Stimulated activated naive CD4-positive, alpha-beta T cell treated with Interleukin-2 at 50 U/mL for 16 hours (primary cell): Measurements from ENCODE around the gene CNTFR.

ENCODE experiments used
- DNase-seq: peaks from one replicate; lab custom pipeline; 2025; lab: John Stamatoyannopoulos, UW

CNTFR gene

GRCh38 chr9:34590381-34591247, 1.1 kb upstream of the CNTFR start:
- DNase-seq, result no peak

- DNase-seq, result no peak
These were observed 571 bp downstream of the CNTFR start for GRCh38 chr9:34588671-34589635.

- DNase-seq, result no peak
These were observed 2.3 kb downstream of the CNTFR start for GRCh38 chr9:34587271-34587670.

- no peak for DNase-seq
These were observed 3.4 kb downstream of the CNTFR start for GRCh38 chr9:34585946-34586669.

GRCh38 chr9:34584970-34585369, 4.6 kb downstream of the CNTFR start:
- no peak for DNase-seq

- DNase-seq, result no peak
These were observed 6.7 kb downstream of the CNTFR start for GRCh38 chr9:34582787-34583186.

- DNase-seq, result no peak
These were observed 8.2 kb downstream of the CNTFR start for GRCh38 chr9:34581318-34581717.

- no peak for DNase-seq
These were observed 9.2 kb downstream of the CNTFR start for GRCh38 chr9:34580358-34580757.

GRCh38 chr9:34579808-34580163, 9.7 kb downstream of the CNTFR start:
- no peak for DNase-seq

- no peak for DNase-seq
These were observed 10.3 kb downstream of the CNTFR start for GRCh38 chr9:34579104-34579807.

GRCh38 chr9:34578241-34579103, 11.1 kb downstream of the CNTFR start:
- DNase-seq, result no peak

- DNase-seq, result no peak
These were observed 11.9 kb downstream of the CNTFR start for GRCh38 chr9:34577400-34578240.

GRCh38 chr9:34576597-34577399, 12.7 kb downstream of the CNTFR start:
- no peak for DNase-seq

- no peak for DNase-seq
These were observed 13.5 kb downstream of the CNTFR start for GRCh38 chr9:34575862-34576596.

GRCh38 chr9:34575241-34575640, 14.3 kb downstream of the CNTFR start:
- DNase-seq, result no peak

- DNase-seq, result no peak
These were observed 15.0 kb downstream of the CNTFR start for GRCh38 chr9:34574571-34574970.

- DNase-seq, result no peak
These were observed 15.8 kb downstream of the CNTFR start for GRCh38 chr9:34573599-34574325.
